Panc1 (cell line): Measurements from ENCODE around the gene MAGI2.

ENCODE experiments used
- CTCF ChIP-seq: fragments of 450-650 bp; IDR thresholded peaks from 2 replicates; pipeline ENCODE4 v1.5.1; 2017; ENCODE audit warnings: mild to moderate bottlenecking
- POLR2AphosphoS5 ChIP-seq: IDR thresholded peaks from 2 replicates; pipeline ENCODE4 v1.6.1; 2012; ENCODE audit warnings: mild to moderate bottlenecking, low read depth, low read length, moderate library complexity
- SIN3A ChIP-seq: IDR thresholded peaks from 2 replicates; pipeline ENCODE4 v1.6.1; 2012; ENCODE audit warnings: low read depth, mild to moderate bottlenecking, low read length, moderate library complexity, borderline replicate concordance; ENCODE audit not compliant: insufficient read depth
- TF ChIP-seq, protein P1 (sequence below), 2 experiments: IDR thresholded peaks; 2 replicates each; pipeline ENCODE4 v1.6.1; 2011 to 2012; ENCODE audit warnings: low read depth in 2 of 2, control low read depth in 1 of 2, low read length in 1 of 2, mild to moderate bottlenecking in 1 of 2, moderate library complexity in 1 of 2; ENCODE audit not compliant: insufficient read depth in 1 of 2

DNA sequence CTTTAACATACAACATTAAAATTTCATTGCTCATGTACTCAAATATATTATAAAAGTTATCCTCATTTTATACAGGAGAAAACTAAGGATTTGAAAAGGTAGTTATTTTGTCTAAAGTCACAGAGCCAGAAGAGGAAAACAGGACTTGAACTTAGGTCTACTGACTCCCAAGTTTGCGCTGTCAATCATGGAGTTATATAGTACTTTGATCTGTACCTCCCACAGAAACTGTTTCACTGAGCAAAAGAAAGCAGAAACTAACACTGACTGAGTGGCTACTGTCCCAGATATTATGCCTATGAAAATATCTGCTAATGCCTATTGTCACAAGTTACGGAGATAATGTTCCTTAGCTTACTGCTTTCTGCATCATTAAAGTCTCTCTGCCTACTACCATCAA, 329.1 kb downstream of the MAGI2 start:
- TF ChIP-seq, protein P1, sequence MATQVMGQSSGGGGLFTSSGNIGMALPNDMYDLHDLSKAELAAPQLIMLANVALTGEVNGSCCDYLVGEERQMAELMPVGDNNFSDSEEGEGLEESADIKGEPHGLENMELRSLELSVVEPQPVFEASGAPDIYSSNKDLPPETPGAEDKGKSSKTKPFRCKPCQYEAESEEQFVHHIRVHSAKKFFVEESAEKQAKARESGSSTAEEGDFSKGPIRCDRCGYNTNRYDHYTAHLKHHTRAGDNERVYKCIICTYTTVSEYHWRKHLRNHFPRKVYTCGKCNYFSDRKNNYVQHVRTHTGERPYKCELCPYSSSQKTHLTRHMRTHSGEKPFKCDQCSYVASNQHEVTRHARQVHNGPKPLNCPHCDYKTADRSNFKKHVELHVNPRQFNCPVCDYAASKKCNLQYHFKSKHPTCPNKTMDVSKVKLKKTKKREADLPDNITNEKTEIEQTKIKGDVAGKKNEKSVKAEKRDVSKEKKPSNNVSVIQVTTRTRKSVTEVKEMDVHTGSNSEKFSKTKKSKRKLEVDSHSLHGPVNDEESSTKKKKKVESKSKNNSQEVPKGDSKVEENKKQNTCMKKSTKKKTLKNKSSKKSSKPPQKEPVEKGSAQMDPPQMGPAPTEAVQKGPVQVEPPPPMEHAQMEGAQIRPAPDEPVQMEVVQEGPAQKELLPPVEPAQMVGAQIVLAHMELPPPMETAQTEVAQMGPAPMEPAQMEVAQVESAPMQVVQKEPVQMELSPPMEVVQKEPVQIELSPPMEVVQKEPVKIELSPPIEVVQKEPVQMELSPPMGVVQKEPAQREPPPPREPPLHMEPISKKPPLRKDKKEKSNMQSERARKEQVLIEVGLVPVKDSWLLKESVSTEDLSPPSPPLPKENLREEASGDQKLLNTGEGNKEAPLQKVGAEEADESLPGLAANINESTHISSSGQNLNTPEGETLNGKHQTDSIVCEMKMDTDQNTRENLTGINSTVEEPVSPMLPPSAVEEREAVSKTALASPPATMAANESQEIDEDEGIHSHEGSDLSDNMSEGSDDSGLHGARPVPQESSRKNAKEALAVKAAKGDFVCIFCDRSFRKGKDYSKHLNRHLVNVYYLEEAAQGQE (IDR thresholded peaks at IDR 0.05; ENCODE audit: insufficient read depth in 1 of 2, low read depth in 2 of 2, low read length in 1 of 2): no peak
- TF ChIP-seq CTCF (no peak), POLR2AphosphoS5 (no peak), SIN3A (no peak)
